ENCODE data around the gene ARHGEF40.

ARHGEF40 gene

DNA sequence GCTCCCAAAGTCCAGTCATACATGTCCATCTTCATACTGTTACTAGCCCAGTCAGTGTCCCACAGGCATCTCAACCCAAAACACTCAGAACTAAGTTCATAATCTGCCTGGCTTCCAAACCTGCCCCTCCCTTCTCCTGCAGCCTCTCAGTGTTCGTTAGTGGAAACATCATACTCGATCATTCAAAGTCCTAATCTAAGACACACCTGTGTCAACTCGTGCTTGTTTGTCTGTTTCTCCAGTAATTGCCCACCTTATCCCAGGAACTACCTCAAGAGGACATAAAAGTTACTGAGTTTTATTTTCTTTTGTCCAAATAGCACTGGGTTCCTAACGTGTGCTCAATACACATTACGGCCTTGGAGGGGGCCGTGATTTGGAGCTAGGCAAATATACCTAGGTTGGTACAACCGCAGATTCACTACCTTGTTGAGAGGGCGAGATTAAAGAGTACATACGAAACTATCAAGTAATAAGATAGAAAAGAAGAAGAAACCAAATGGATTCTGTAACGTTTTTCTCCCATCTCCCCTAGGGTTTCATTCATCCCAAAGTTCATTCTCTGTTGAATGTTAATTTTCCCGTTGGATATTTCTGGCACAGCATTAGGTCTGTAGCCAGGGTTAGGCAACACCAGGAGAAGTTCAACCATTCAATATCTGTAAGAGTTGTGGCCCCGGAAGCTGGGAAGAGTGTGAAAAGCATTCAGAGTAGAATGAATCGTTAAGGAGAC lies 9.3 kb upstream of the ARHGEF40 start:
- no peak for DNase-seq

- no peak for DNase-seq
Observed at GRCh38 chr14:21061347-21061668, 8.8 kb upstream of the ARHGEF40 start.

- no peak for DNase-seq
Observed at GRCh38 chr14:21063479-21063878, 6.6 kb upstream of the ARHGEF40 start.

- peak in 1 of 3 experiments; percentile 40 for DNase-seq
Observed at GRCh38 chr14:21066882-21067502, 3.1 kb upstream of the ARHGEF40 start.

DNA sequence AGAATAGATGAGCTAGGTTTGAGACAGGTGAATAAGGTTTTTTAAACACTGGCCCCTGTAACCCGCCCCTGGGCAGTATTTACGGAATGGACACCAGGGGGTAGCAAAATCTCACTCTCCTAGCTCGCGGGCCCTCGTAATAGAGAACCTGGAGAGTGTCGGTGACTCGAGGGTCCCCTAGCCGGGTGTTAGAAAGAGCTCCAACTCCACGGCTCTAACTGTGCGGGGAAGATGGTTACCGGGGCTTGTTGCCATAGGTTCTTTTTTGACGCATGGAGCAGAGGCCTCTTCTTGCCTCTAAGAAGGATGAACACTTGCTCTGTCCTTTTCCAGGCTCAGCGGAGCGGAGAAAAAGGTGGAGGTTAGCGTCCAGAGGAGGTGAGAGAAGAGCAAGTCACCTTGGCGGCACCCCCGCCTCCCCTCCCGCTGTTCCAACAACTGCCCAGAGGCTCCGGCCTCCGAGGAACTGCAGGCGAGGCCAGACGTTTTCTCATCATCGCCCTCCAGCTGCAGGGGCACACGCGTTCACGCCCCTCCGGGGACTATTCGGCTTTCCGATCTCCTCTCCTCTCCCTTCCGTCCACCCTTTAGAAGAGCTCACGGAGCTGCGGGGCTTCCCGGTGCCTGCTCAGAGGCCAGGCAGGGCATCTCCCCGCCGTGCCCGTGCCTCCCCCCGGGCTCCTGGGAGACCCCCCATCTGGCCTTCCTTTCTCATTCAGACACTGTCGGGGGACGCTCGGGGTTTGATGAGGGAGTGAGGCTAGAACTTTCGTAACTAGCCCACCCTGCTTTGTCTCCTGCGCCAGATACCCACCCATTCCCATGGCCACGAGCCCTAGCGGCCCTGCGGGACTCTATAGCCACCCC lies 1.4 kb upstream of the ARHGEF40 start:
- peak; percentile 63 to 95 (median 90) for DNase-seq

DNA sequence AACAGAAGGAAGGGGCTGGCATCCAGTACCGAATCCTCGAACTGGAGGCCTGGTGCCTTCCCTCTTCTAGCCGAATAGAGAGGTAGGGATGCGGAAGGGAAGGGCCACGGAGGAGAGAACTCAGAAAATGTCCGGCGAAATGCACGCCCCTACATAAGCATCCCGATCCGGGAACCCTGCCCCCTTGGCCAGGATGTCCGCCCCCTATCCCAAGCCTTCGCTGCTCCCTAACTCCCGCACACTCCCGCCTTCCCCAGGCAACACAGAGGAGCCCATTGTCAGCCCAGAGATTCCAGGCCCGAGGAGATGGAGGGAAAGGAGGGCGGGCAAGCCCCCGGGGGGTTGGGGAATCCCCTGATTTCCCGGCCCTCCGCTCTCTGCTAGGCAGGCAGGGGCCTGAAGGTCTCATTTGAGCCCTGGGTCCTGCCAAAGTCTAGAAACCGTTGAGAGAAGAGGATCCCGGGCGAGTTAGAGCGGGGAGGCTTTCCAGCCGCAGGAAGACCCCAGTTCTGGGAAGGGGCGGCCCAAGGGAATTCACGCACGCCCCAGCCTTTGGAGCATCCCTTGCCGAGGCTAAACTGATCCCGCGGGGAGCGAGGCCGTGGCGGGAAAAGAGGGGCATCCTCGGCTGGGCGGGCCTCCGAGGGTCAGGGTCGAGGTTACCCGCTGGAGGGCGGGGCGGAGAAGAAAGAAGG lies 569 bp upstream of the ARHGEF40 start:
- DNase-seq = peak in 2 of 3 experiments; percentile 87 to 92

DNA sequence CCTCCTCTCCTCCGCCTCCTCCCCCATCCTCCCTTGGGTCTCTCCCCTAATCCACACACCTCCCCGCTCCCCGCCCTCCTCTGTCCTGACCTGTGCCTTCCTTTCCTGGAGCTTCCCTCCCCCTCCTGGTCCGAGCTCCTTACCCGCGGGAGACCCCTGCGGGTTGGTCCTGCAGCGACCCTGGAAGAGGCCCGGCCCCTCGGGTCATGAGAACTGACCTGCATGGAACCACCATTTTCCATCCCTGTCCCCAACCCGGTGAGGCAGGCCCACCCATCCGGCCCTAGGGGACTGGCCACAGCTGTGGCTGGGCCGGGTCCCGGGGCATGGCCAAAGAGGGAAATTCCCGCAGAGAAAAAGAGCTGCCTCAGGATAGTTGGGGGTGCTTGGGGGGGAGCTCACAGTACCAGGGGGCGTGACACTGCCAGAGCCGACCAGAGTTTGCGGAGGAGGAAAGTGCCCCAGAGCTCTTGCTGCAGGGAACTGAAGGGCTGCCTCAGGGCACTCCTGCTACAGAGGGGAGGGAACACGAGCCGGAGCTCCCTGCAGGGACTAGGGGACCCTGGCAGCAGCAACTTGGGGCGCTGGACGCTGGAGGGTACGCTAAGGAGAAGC lies 613 bp downstream of the ARHGEF40 start:
- DNase-seq = peak in 2 of 3 experiments; percentile 76 to 84

- peak; percentile 58 to 96 (median 95) for DNase-seq
Observed at GRCh38 chr14:21071225-21072030, 1.3 kb downstream of the ARHGEF40 start.

DNA sequence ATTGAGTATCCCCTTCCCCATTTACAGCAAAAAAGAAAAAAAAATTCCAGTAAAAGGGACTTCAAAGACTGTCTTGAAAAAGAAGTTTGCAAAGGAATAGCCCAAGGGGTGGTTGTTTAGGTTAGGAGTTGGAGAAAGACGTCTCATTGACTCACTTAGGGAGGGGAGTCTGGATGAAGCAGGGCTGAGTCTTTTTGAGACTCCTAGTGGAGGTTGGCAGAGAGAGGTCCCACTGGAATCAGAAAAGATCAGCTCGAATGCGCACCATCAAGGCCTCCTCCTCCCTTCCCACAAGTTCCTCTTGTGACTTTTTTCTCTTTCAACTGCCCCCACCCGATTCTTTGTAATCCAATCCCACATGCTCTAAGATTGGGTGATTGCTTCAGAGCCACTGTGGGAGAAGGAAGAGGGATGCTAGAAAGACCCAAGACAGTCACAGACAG lies 1.9 kb downstream of the ARHGEF40 start:
- DNase-seq = peak in 1 of 3 experiments; percentile 57

- no peak for DNase-seq
Observed at GRCh38 chr14:21072781-21073339, 2.8 kb downstream of the ARHGEF40 start.

- DNase-seq = no peak
Observed at GRCh38 chr14:21073921-21074320, 3.8 kb downstream of the ARHGEF40 start.

DNA sequence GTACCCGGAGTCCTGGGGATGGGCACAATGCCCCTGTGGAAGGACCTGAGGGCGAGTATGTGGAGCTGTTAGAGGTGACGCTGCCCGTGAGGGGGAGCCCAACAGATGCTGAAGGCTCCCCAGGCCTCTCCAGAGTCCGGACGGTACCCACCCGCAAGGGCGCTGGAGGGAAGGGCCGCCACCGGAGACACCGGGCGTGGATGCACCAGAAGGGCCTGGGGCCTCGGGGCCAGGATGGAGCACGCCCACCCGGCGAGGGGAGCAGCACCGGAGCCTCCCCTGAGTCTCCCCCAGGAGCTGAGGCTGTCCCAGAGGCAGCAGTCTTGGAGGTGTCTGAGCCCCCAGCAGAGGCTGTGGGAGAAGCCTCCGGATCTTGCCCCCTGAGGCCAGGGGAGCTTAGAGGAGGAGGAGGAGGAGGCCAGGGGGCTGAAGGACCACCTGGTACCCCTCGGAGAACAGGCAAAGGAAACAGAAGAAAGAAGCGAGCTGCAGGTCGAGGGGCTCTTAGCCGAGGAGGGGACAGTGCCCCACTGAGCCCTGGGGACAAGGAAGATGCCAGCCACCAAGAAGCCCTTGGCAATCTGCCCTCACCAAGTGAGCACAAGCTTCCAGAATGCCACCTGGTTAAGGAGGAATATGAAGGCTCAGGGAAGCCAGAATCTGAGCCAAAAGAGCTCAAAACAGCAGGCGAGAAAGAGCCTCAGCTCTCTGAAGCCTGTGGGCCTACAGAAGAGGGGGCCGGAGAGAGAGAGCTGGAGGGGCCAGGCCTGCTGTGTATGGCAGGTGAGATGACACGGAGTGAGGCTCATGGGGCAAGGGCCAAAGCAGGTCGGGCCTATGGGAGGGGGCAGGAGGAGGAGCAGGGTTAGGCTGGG lies 4.5 kb downstream of the ARHGEF40 start:
- DNase-seq = no peak

DNA sequence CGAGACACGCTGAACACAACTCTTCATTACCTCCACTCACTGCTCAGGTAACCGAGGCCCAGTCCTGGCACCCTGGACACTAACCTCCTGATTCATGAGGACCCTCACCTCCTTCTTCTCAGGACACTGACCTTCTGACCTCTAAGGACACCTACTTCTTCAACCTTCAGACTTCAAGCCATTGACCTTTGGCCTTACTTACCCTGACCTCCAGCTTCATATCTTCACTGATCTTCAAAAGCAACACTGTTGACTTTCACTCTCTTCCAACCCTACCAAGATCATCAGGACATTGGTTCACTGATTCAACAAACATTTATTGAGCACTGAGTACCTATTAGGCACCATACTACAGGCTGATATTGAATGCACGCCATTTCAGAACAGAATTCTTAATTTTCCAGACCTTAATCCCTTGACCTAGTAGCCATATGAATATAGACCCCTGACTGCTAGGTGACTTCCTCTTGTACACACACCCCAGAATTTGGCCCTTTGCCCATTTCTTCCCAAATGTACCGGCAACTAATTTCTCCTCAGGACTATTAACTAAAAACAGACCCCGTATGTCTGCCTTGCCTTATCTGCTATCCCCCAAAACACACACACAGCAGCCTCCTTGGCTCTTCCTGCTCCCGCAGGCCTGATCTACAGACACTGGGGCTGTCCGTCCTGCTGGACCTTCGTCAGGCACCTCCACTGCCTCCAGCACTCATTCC lies 5.8 kb downstream of the ARHGEF40 start:
- no peak for DNase-seq

- no peak for DNase-seq
Observed at GRCh38 chr14:21077672-21078071, 7.6 kb downstream of the ARHGEF40 start.

- DNase-seq = no peak
Observed at GRCh38 chr14:21078287-21078686, 8.2 kb downstream of the ARHGEF40 start.

- DNase-seq = no peak
Observed at GRCh38 chr14:21078726-21079125, 8.6 kb downstream of the ARHGEF40 start.

- no peak for DNase-seq
Observed at GRCh38 chr14:21081521-21082142, 11.5 kb downstream of the ARHGEF40 start.

DNA sequence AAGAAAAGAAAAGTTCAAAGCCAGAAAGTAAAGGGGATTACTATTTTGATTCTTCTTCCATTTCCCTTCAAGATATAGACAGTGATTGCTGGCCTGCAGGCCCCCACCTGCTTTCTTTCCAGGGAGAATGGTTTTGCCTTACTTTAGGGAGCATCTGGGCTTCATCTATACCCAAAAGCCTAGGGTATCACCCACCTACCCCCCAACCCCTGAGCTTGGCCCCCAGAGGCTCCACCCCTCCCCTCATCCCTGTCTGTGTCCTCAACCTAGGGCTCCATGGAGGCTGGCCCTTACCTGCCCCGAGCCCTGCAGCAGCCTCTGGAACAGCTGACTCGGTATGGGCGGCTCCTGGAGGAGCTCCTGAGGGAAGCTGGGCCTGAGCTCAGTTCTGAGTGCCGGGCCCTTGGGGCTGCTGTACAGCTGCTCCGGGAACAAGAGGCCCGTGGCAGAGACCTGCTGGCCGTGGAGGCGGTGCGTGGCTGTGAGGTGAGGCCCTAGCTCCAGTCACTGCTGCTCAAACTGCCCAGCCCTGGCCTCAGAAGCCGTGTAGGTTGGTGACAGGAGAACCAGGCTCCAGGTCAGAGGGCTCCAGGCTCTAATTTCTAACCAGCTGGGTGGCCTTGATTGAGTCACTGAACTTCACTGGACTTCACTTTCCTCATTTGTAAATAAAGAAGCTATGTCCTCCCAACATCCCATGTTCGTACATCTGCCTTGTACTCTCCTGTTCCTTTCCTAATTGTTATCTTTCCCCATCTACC lies 13.6 kb downstream of the ARHGEF40 start:
- DNase-seq = no peak
